ENCODE data around the gene ZNF785.
"Not testable (repeated sequence)": the region's sequence is repeated elsewhere in the genome, so short reads cannot be mapped to it uniquely, and the experiment has no call there.

The ZNF785 gene

DNA sequence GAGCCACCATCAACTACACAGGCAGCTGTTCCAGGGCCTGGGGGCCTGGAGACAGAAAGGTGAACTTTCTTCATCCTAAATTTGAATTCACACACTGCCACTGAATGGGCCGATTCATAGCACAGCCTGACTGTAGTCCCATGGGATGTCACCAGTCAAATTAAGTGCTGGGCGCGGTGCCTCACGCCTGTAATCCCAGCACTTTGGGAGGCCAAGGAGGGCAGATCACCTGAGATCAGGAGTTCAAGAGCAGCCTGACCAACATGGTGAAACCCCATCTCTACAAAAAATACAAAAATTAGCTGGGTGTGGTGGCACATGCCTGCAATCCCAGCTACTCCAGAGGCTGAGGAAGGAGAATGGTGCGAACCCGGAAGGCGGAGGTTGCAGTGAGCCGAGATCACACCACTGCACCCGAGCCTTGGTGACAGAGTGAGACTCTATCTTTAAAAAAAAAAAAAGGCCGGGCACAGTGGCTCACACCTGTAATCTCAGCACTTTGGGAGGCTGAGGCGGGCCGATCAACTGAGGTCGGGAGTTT lies 45.4 kb downstream of the ZNF785 start:
- not testable (repeated sequence) for DNase-seq (ENCODE audit: low read depth)

DNA sequence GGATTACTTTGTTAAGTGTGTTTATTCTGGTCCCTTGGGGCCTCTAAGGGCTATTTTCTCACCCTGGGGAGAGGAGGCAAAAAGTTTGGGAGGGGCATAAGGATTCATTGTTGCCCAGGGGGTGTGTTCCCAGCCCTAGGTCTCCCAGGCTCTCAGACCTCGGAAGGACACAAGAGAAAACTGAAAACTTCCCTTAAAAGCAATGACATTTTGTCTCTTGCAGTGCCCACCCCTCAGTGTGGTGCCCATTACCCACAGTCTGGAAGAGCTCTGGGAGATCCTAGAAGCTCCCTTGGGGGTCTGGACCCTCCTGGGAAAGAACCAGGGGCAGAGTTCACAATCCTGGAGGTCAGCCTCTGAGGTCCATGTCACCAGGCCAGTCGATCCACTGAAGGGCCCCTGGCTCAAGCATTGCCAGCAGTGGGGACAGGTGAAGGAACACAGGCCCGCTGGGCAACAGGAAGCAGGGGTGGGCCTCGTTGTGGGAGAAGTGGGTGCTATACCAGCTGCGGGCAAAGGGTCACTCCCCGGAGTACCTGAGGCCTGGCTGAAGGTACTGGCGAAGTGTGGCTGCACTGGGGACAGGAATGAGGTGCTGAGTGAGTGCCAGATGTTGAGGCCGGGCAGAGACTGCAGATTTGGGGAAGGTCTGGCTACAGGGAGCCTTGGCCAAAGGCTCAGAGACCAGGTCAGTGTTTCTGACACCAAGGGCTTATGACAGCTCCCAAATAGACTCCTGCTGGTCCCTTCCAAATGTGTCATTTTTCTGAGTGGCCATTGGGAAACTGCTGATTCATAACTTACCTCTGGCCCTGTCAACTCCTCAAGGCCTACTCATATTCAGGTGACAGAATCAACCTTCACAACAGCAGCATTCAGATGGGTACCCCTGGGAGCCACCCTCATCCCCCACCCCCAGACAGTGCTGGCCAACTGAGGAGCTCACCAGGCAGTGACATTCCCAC lies 46.2 kb downstream of the ZNF785 start:
- no peak for DNase-seq (ENCODE audit: low read depth)

DNA sequence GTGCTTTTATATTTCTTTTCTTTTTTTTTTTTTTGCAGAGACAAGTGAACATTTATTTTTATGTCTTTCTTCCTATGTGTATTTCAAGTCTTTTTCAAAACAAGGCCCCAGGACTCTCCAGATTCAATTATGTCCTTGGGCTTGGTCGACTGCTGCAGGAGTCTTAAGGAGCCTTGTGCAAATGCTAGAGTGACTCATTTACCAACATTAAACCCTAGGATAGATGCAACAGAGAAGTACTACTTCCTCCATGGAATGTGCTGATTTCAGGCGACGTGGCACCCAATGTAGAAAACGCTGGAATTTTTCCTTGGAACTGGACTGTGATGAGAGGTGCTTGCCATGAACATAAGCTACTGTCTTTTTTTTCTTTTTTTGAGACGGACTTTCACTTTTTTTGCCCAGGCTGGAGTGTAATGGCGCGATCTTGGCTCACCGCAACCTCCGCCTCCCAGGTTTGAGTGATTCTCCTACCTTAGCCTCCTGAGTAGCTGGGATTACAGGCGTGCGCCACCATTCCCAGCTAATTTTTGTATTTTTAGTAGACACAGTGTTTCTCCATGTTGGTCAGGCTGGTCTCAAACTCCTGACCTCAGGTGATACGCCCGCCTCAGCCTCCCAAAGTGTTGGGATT lies 49.0 kb downstream of the ZNF785 start:
- not testable (repeated sequence) for DNase-seq (ENCODE audit: low read depth)

DNA sequence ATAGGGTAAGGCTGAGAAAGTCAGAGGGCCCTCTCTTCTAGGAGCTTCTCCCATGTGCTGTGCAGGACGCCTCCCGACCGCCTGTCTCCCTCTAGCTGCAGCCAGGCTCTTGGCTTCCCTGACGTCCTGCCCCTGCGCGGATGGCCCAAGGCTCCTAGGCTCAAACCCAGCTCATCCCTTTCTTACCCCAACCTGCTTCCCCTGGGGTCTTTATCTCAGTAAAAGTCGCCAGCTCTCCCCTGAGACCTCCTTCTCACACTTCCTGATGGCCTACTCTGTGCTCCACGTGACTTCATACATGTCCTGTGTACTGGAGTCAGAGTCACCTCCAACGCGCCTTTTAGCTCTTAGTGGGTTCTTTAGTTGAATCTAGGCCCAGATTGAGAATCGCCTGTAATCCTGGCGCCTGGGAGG lies 49.7 kb downstream of the ZNF785 start:
- DNase-seq (ENCODE audit: low read depth) = peak; percentile 60

DNA sequence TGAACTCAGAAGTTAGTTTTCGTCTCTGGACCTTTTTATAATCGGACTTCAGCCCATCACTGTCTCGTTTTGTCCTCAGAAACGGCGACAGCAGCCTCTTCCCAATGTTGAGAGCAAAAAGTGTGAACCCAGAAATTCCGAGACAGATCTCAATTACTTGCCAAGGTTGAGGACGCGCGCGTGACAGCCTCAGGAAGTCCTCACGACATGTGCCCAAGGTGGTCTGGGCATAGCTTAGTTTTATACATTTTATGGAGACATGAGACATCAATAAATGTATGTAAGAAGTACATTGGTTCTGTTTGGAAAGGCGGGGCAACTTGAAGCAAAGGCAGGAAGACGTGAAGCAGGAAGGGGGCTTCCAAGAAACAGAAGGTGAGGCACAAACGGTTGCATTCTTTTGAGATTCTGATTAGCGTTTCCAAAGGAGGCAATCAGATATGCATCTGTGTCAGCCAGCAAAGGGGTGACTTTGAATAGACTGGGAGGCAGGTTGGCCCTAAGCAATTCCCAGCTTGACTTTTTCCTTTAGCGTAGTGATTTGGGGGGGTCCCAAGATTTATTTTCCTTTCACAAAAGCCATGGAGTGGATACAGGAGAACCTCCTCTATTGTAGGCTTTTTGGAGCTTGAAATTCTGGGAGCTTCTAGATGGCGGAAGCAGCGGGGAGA lies 50.3 kb downstream of the ZNF785 start:
- DNase-seq (ENCODE audit: low read depth) = peak; percentile 30

DNA sequence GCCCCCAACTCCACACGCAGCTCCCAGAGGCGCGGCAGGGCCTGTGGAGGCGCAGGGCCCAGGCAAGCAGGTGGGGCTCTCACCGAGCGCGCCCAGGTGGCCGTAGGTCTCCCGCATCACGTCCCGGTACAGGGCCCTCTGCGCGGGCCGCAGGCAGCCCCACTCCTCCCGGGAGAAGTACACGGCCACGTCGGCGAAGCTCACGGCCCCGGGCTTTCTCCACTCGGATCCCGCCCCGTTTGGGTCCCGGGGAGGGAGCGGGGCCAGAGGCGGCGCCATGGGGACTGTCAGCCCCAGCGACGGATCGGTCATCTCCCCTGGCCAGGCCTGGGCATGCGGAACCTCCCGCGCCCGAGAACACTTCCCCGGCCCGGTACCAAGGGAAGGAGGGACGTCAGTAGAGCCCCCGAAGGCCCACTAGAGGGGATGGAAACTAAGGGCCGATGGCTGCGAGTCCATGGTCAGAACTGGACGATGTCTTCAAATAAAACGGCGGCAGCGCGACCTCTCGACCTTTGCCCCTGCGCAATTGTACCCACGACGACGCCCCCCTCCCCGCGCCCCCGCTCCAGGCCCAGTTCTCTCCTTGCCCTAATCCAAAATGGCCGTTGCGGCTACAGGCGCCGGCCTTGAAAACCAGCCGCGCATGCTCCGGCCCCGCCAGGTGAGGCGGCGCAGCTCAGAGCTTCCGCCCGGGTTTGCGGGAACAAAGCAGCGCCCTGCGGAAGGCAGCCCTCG lies 51.0 kb downstream of the ZNF785 start, which contains the start of gene ZNF747:
ZNF747 (minus strand) TSS at position 491 of the 738 bp plus-strand sequence; CDS start at position 312, 179 bp downstream.
- peak; percentile 91 for DNase-seq (ENCODE audit: low read depth)

DNA sequence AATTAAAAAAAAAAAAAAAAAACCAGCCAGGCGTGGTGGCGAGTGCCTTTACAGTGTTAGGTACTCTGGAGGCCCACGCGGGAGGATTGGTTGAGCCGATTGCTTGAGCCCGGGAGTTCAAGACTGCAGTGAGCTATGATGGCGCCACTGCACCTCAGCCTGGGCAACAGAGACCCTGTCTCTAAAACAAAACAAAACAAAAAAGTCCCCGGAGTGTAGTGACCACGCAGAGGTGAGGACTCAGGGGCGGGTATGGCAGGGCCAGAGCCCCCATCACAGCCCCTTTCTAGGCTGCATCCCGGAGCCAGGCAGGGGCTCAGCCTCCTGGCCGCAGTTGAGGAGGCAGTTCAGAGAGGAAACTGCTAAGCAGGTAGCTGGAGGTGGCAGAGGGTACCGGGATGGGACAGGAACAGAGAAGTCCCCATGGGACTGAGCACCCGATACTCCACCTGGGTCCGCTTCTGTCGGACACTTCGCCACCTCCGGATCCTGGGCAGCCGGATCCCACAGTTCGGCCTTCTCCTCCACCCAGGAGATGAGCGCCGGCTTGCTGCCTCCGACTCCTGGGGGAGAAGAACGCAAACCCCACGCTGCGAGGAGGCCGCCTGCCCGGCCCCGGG lies 51.6 kb downstream of the ZNF785 start:
- no peak for DNase-seq (ENCODE audit: low read depth)

DNA sequence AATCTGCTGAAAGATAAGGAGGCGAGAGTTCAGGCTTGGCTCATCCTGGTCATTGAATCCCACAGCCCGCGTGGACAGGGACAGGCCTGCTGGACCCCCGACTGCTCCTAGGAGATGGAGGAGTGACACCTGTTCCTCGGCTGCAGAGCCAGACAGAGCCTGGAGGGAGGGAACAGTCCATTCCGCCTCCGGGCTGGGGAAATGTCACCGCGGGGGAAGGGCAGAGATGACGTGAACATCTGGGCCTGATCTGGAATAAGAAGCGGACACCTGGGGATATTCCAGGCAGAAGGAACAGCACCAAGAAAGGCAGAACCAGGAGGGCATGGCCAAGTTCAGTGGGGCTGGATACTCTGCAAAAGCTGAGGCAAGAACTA lies 52.4 kb downstream of the ZNF785 start:
- no peak for DNase-seq (ENCODE audit: low read depth)

DNA sequence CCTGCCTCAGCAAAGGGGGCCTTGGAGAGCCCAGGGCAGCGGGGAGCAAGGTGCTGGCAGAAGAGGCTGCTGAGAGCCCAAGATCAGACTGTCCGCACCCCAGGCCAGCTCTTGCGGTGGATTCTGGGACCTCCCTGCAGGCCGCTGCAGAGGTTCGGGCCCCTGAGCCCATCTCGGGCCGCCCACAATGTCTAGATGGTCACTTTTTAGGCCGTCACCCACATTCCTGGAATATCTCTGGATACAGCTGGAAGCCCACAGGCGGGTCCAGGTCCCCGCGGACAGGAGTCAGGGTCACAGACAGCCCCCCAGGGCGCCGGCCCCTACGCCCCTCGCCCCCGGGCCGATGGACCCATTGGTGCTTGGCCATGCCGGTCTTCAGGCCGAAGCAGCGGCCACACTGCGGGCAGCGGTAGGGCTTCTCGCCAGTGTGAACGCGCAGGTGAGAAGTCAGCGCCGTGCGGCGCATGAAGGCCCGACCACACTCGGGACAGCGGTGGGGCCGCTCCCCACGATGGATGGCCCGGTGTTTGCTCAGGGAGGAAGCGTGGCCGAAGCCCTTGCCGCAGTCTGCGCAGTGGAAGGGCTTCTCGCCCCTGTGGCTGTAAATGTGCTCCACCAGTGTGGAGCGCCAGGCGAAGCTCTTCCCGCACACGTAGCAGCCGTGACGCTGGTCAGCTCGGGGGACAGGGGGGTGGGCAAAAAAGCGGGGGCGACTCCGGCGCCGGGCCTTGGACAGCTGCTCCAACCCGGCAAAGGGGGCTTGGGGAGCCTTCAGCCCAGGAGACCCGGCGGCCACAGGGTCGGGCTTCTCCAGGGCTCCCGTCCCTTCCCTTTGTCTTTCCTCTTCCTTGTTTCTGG lies 53.0 kb downstream of the ZNF785 start:
- DNase-seq (ENCODE audit: low read depth) = no peak
